GM10847 (cell line): ENCODE results near the gene SH3D19.

ENCODE experiments used
- POLR2A ChIP-seq: IDR thresholded peaks from 2 replicates; pipeline ENCODE4 v1.6.1; 2011; ENCODE audit not compliant: insufficient read length; ENCODE audit errors: extremely low read depth

The SH3D19 gene

DNA sequence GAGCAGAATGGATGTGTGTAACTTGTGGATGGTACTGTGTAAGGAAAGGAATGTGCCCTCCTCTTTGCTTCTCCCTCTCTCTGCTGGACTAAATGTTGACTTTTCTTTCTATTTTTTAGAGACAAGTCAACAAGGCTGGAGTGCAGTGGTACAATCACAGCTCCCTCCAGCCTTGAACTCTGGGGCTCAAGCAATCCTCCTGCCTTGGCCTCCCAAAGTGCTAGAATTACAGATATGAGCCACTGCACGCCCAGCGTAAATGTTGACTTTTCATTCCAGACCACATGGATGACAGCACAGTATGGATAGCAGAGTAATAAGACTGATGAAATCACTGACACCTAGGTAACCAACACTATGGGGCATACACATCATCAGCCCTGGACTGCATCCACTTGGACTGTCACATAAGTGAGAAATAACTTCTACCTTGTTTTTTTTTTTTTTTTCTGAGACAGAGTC, 231.1 kb downstream of the SH3D19 start:
- TF ChIP-seq POLR2A, result no peak

DNA sequence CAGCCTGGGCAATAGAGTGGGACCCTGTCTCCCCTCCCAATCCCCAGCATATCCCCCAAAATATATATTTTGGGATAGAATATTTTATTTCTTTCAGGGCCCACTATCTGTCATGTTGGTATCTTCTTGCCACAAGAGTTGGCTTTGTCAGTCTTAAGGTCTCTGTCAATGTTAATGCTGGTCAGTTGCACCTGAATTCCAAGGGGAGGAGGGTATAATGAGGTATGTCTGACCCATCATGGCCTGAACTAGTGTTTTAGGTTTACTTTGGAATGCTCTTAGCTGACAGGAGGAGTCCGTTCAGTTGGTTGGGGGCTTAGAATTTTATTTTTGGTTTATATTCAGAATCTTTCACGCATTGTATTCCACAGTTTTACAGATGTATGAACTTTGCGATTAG, 232.2 kb downstream of the SH3D19 start:
- TF ChIP-seq POLR2A, result no peak

- TF ChIP-seq POLR2A, result no peak
These were observed 232.9 kb downstream of the SH3D19 start for GRCh38 chr4:151092488-151092887.

DNA sequence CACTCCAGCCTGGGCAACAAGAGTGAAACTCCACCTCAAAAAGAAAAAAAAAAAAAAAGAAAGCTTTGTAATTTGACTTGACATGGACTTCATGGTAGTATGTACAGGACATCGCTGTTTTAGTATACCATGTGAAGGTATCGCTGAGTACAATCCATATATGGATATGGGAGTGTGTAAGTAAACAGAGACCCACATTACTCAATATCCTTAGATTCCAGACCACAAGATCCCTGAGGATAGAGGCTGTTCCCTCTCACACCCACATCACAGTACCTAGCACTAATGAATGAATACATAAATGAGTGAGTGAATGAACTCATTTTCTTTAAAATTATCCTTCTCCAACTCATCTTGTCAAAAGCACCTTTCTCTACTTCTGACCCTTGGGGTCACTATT, 234.4 kb downstream of the SH3D19 start:
- no peak for TF ChIP-seq POLR2A

DNA sequence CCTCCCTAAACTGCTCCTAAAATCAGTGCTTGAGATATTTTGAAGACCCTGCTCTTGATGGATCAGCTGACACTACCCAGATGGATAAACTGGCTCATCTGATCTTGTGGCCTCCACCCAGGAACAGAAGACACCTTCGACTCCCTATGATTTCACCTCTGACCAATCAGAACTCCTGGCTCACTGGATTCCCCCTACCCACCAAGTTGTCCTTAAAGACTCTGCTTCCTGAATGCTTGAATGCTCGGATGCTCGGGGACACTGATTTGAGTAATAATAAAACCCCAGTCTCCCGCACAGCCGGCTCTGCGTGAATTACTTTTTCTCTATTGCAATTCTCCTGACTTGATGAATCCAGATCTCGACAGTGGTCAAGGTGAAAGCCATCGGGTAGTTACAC, 237.9 kb downstream of the SH3D19 start:
- no peak for TF ChIP-seq POLR2A

GRCh38 chr4:151074416-151074916, 250.9 kb downstream of the SH3D19 start:
- no peak for TF ChIP-seq POLR2A
